B cell (primary cell): ENCODE measurements around the gene SKP2. TPM values are rescaled to one million over a fixed set of nuclear protein-coding genes. Genes with fewer than 3 reads are reported as not detected.
"Not testable (repeated sequence)": the region's sequence is repeated elsewhere in the genome, so short reads cannot be mapped to it uniquely, and the experiment has no call there.

Source experiments
- ATAC-seq: fragments of 200-7000 bp; cut with Tn5 transposase; one replicate; pipeline ENCODE4 v1.10.0; 2021; ENCODE audit warnings: low read depth, mild to moderate bottlenecking, moderate number of reproducible peaks, moderate library complexity
- CTCF ChIA-PET: fragments of 350-600 bp; sonication (Branson Sonifier 250); formaldehyde crosslinking; loops from one replicate; lab custom pipeline; 2021; ENCODE audit warnings: antibody characterized with exemption, inconsistent platforms; lab: Charles Lee
- POLR2A ChIA-PET: fragments of 350-600 bp; sonication (Branson Sonifier 250); formaldehyde crosslinking; loops from one replicate; lab custom pipeline; 2021; ENCODE audit warnings: antibody characterized with exemption; lab: Charles Lee
- DNase-seq: peaks from one replicate; pipeline ENCODE4 v3.0.0; 2013
- H2AFZ ChIP-seq: 2 replicates; pipeline ENCODE4 v1.6.1; 2012; ENCODE audit warnings: mild to moderate bottlenecking, low read depth, low read length; ENCODE audit not compliant: insufficient read depth, poor library complexity, severe bottlenecking
- H3K27ac ChIP-seq, 2 donors: 1 replicate in 1 of 2; 2 replicates in 1 of 2; pipeline ENCODE4 v1.5.1; 2012 to 2013; ENCODE audit warnings: low read length in 2 of 2, mild to moderate bottlenecking in 2 of 2, moderate library complexity in 1 of 2
- H3K27me3 ChIP-seq, 4 experiments: fragments of 200-600 bp in 1 of 4; sonication (generic) in 1 of 4; replicated peaks in 1 of 4; 1 replicate in 2 of 4; 2 replicates in 2 of 4; pipeline versions ENCODE4 v1.6.1 to v1.7.0; 2013 to 2016; ENCODE audit warnings: low read length in 3 of 4, mild to moderate bottlenecking in 2 of 4, mixed read lengths in 1 of 4, moderate library complexity in 1 of 4; ENCODE audit not compliant: insufficient read depth in 4 of 4, control insufficient read depth in 3 of 4; ENCODE audit errors: control extremely low read depth in 1 of 4
- H3K36me3 ChIP-seq, 2 experiments: replicated peaks in 1 of 2; 1 replicate in 1 of 2; 2 replicates in 1 of 2; pipeline versions ENCODE4 v1.6.1 to v1.7.1; 2013; ENCODE audit warnings: low read length in 1 of 2; ENCODE audit not compliant: insufficient read depth in 2 of 2, control insufficient read depth in 1 of 2; ENCODE audit errors: control extremely low read depth in 1 of 2, extremely low read depth in 1 of 2
- H3K4me1 ChIP-seq, 2 donors: fragments of 200-600 bp in 1 of 2; sonication (generic) in 1 of 2; 1 replicate in 1 of 2; 2 replicates in 1 of 2; pipeline versions ENCODE4 v1.5.1 to v1.6.1; 2013 to 2017; ENCODE audit warnings: low read length in 2 of 2; ENCODE audit not compliant: control insufficient read depth in 2 of 2, insufficient read depth in 2 of 2
- H3K4me2 ChIP-seq: replicated peaks from 2 replicates; pipeline ENCODE3; 2012; ENCODE audit warnings: mild to moderate bottlenecking, low read depth, low read length; ENCODE audit not compliant: poor library complexity, severe bottlenecking
- H3K4me3 ChIP-seq, 5 experiments: fragments of 200-600 bp in 1 of 5; sonication (generic) in 1 of 5; 1 replicate in 3 of 5; 2 replicates in 2 of 5; pipeline versions ENCODE4 v1.5.1 to v1.7.0; 2011 to 2016; ENCODE audit warnings: low read length in 4 of 5, mild to moderate bottlenecking in 4 of 5, low read depth in 2 of 5, control low read depth in 1 of 5, moderate library complexity in 1 of 5; ENCODE audit not compliant: insufficient read depth in 1 of 5; ENCODE audit errors: control extremely low read depth in 1 of 5, extremely low read depth in 1 of 5
- H3K79me2 ChIP-seq: fragments of 200-600 bp; sonication (generic); one replicate; pipeline ENCODE4 v1.6.0; 2016; ENCODE audit warnings: low read length; ENCODE audit not compliant: control insufficient read depth, insufficient read depth
- H3K9ac ChIP-seq: fragments of 200-600 bp; sonication (generic); 2 replicates; pipeline ENCODE4 v1.6.1; 2017; ENCODE audit warnings: mild to moderate bottlenecking, low read length, moderate library complexity
- H3K9me3 ChIP-seq, 3 donors: one replicate each; pipeline versions ENCODE4 v1.6.1 to v1.7.1; 2013; ENCODE audit warnings: low read length in 2 of 3; ENCODE audit not compliant: control insufficient read depth in 2 of 3, insufficient read depth in 1 of 3; ENCODE audit errors: control extremely low read depth in 1 of 3
- H4K20me1 ChIP-seq: 2 replicates; pipeline ENCODE4 v1.6.0; 2012; ENCODE audit warnings: mild to moderate bottlenecking, low read length; ENCODE audit not compliant: insufficient read depth, control insufficient read depth, poor library complexity, severe bottlenecking
- H3K27ac Mint-ChIP-seq: one replicate; pipeline ENCODE4 v1.8.0; 2021; ENCODE audit warnings: mixed read lengths
- H3K27me3 Mint-ChIP-seq: one replicate; pipeline ENCODE4 v1.8.0; 2021; ENCODE audit warnings: mixed read lengths
- H3K4me1 Mint-ChIP-seq: one replicate; pipeline ENCODE4 v1.8.0; 2021; ENCODE audit warnings: mixed read lengths
- H3K4me3 Mint-ChIP-seq: one replicate; pipeline ENCODE4 v1.8.0; 2021; ENCODE audit warnings: mixed read lengths
- H3K9me3 Mint-ChIP-seq: one replicate; pipeline ENCODE4 v1.8.0; 2022; ENCODE audit warnings: mixed read lengths; ENCODE audit not compliant: insufficient read depth
- EZH2 ChIP-seq: IDR thresholded peaks from 2 replicates; pipeline ENCODE4 v1.6.1; 2012; ENCODE audit warnings: borderline replicate concordance, low read depth, mild to moderate bottlenecking, moderate library complexity, low read length; ENCODE audit not compliant: insufficient read depth, poor library complexity, severe bottlenecking
- WGBS: methylation state at CpG from one replicate; pipeline ENCODE4 v1.1.5; 2013; ENCODE audit warnings: missing lambda C conversion rate; ENCODE audit not compliant: insufficient coverage; 5-methylcytosine and 5-hydroxymethylcytosine counted together
- intact Hi-C: fragments of 100-400 bp; cut with micrococcal nuclease; formaldehyde crosslinking; loops from one replicate; pipeline ENCODE4 v1.10.0; 2022
- polyA plus RNA-seq: library from polyadenylated mRNA; depleted of rRNA; stranded (reverse); fragments of >200 nt; gene quantifications from 2 replicates; pipeline ENCODE4 v1.2.3, GENCODE V29; 2012
- total RNA-seq, 2 donors: library from RNA; stranded (reverse); fragments of 120-200 nt in 1 of 2; gene quantifications; 1 replicate in 1 of 2; 2 replicates in 1 of 2; pipeline versions ENCODE4 v1.2.3 to v1.2.4, GENCODE V29; 2013 to 2022
- TF ChIP-seq, protein P1 (sequence below): fragments of 200-600 bp; IDR thresholded peaks from one replicate; pipeline ENCODE4 v1.8.0; 2022; ENCODE audit warnings: antibody characterized with exemption, mild to moderate bottlenecking

The SKP2 gene
- total and polyA plus RNA-seq, 2 donors (not counting 1 experiment from before 2014, with no cell fraction given) = 26.7 to 27.1 TPM

DNA sequence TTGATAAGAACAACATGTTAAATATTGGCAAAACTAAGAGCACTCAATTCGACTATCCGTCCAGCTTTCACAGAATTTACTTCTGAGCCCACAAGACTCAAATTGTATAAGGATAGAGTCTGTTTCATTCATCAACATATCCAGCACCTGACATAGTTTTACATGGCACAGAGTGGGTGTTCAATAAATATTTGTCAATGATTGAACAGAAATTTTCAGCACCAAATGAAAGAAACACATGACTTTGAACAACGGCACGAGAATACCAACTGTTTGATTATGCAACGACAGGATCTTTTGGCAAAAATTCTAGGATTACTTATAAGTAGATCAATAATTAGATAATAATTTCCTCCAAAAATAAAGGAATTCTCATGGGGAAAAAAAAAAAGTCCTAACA, 41.8 kb downstream of the SKP2 start:
- H3K27ac ChIP-seq = no peak overlapping the region
- DNase-seq (no peak), ATAC-seq (no peak)
- no peaks in the 10 kb centered on the region for H3K27me3 ChIP-seq
- Mint-ChIP-seq H3K4me1 (no peaks in the 10 kb centered on the region), H3K9me3 (no peaks in the 10 kb centered on the region), H3K4me3 (no peak overlapping the region), H3K27ac (no peak overlapping the region), H3K27me3 (no peaks in the 10 kb centered on the region)
- peaks cover 0 to 11% (median 0%) of the 10 kb centered on the region in 3 donors for H3K9me3 ChIP-seq
- H3K4me2 ChIP-seq = no peak overlapping the region
- no peaks in the 10 kb centered on the region for H4K20me1 ChIP-seq
- no peaks in the 10 kb centered on the region for H3K4me1 ChIP-seq
- intact Hi-C loops = no loop called here
- no peak overlapping the region for H3K9ac ChIP-seq
- H3K36me3 ChIP-seq = peaks cover 5 to 8% of the 10 kb centered on the region in 2 experiments
- ChIA-PET POLR2A (no interaction called here), CTCF (no interaction called here)
- no CpG with 5 or more reads among the region's 5 CpGs for WGBS
- no peaks in the 10 kb centered on the region for H3K79me2 ChIP-seq
- H2AFZ ChIP-seq = no peak overlapping the region
- no peak overlapping the region for H3K4me3 ChIP-seq
- TF ChIP-seq EZH2 = no peak
- TF ChIP-seq, protein P1, sequence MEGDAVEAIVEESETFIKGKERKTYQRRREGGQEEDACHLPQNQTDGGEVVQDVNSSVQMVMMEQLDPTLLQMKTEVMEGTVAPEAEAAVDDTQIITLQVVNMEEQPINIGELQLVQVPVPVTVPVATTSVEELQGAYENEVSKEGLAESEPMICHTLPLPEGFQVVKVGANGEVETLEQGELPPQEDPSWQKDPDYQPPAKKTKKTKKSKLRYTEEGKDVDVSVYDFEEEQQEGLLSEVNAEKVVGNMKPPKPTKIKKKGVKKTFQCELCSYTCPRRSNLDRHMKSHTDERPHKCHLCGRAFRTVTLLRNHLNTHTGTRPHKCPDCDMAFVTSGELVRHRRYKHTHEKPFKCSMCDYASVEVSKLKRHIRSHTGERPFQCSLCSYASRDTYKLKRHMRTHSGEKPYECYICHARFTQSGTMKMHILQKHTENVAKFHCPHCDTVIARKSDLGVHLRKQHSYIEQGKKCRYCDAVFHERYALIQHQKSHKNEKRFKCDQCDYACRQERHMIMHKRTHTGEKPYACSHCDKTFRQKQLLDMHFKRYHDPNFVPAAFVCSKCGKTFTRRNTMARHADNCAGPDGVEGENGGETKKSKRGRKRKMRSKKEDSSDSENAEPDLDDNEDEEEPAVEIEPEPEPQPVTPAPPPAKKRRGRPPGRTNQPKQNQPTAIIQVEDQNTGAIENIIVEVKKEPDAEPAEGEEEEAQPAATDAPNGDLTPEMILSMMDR = no peak

DNA sequence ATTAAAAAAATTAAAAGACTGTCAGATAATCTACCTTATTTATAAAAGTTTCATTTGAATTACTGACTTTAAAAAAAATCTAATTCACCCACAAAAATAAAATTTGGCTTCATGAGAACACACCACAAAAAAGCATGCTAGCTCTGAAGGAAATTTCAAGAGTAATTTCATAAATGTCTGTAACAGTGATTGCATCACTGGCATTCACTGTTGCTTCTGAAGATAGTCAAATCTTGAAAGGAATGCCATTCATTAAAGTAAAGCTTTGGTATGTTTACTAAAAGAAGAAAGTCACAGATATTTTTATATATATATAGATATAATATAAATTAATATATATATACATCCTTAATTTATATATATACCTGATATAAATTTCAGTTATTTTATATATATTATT, 46.4 kb downstream of the SKP2 start:
- no peak for DNase-seq
- no peaks in the 10 kb centered on the region for H4K20me1 ChIP-seq
- intact Hi-C loops = no loop called here
- no peaks in the 10 kb centered on the region for H3K27me3 Mint-ChIP-seq
- no peaks in the 10 kb centered on the region for H3K4me1 Mint-ChIP-seq
- no peaks in the 10 kb centered on the region for H3K9me3 ChIP-seq
- no peak overlapping the region for H3K4me3 ChIP-seq
- H3K79me2 ChIP-seq = no peaks in the 10 kb centered on the region
- ChIA-PET POLR2A (no interaction called here), CTCF (interaction anchor here (1.9 kb wide), 1 partner anchor 20 kb away, joined by 4 read pairs; no protein-coding TSS in a partner anchor)
- H3K36me3 ChIP-seq = peaks cover 8 to 10% of the 10 kb centered on the region in 2 experiments
- H2AFZ ChIP-seq = no peak overlapping the region
- no peak overlapping the region for H3K4me3 Mint-ChIP-seq
- no peak overlapping the region for H3K4me2 ChIP-seq
- H3K9me3 Mint-ChIP-seq = no peaks in the 10 kb centered on the region
- no peak overlapping the region for H3K27ac ChIP-seq
- TF ChIP-seq, protein P1 = no peak
- TF ChIP-seq EZH2 = no peak
- H3K27ac Mint-ChIP-seq = no peak overlapping the region
- H3K27me3 ChIP-seq = no peaks in the 10 kb centered on the region
- H3K9ac ChIP-seq = no peak overlapping the region
- no peak for ATAC-seq
- H3K4me1 ChIP-seq = no peaks in the 10 kb centered on the region

DNA sequence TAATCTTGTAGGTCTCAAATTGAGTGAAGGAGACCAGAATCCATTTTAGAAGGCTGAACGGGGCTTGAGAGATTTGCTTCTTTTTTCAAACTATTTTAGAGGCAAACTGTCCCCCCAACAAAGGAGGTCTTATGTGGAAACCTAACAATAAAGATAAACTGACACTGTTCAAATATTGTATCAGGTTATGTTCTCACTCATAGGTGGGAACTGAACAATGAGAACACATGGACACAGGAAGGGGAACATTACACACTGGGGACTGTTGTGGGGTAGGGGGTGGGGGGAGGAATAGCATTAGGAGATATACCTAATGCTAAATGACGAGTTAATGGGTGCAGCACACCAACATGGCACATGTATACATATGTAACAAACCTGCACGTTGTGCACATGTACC, 46.9 kb downstream of the SKP2 start:
- H3K4me1 ChIP-seq, ATAC-seq, H3K27me3 ChIP-seq, H3K9me3 Mint-ChIP-seq, H2AFZ ChIP-seq, H3K27ac ChIP-seq, H3K9me3 ChIP-seq, intact Hi-C loops, H4K20me1 ChIP-seq, H3K4me3 Mint-ChIP-seq, H3K27ac Mint-ChIP-seq, DNase-seq, H3K4me2 ChIP-seq, H3K4me3 ChIP-seq, H3K4me1 Mint-ChIP-seq, CTCF ChIA-PET, H3K36me3 ChIP-seq, H3K27me3 Mint-ChIP-seq, H3K9ac ChIP-seq, POLR2A ChIA-PET, H3K79me2 ChIP-seq: not testable (repeated sequence)
- WGBS = no CpG with 5 or more reads among the region's 3 CpGs
